Measurements from ENCODE around the gene GSTO2. TPM values are rescaled to one million over a fixed set of nuclear protein-coding genes. Genes with fewer than 3 reads are reported as not detected.

GSTO2 gene
- total RNA-seq, 4 donors from 2014 or later = 19.9 to 29.8 (median 22.6) TPM

- DNase-seq (ENCODE audit: low spot score in 2 of 2) = no peak
- H3K4me3 ChIP-seq (ENCODE audit: low read depth, poor library complexity, severe bottlenecking) = no peak overlapping the region
- intact Hi-C loops (cut with DNase I; ENCODE audit: low total_unique reads) = no loop called here
- TF ChIP-seq POLR2A (IDR thresholded peaks at IDR 0.05) (no peak), CTCF (IDR thresholded peaks at IDR 0.05) (no peak)
- WGBS, 2 donors = 90 to 97% methylated on average over 10 of the region's 10 CpGs
Measured at GRCh38 chr10:104324931-104325330, 55.9 kb downstream of the GSTO2 start.

- TF ChIP-seq POLR2A (IDR thresholded peaks at IDR 0.05) = no peak
- TF ChIP-seq CTCF (IDR thresholded peaks at IDR 0.05) = no peak
- H3K4me3 ChIP-seq (ENCODE audit: low read depth, poor library complexity, severe bottlenecking) = no peak overlapping the region
- peak; percentile 59 to 88 for DNase-seq (ENCODE audit: low spot score in 2 of 2)
- intact Hi-C loops (cut with DNase I; ENCODE audit: low total_unique reads) = no loop called here
- WGBS, 2 donors = 58 to 71% methylated on average over 22 to 23 of the region's 28 CpGs
Measured at GRCh38 chr10:104325436-104326435, 56.8 kb downstream of the GSTO2 start.

- TF ChIP-seq CTCF (IDR thresholded peaks at IDR 0.05) (no peak), POLR2A (IDR thresholded peaks at IDR 0.05) (no peak)
- H3K4me3 ChIP-seq (ENCODE audit: low read depth, poor library complexity, severe bottlenecking) = no peak overlapping the region
- WGBS, 2 donors = 93 to 95% methylated on average over 9 of the region's 9 CpGs
- intact Hi-C loops (cut with DNase I; ENCODE audit: low total_unique reads) = no loop called here
- no peak for DNase-seq (ENCODE audit: low spot score in 2 of 2)
Measured at GRCh38 chr10:104326991-104327610, 58.1 kb downstream of the GSTO2 start.

GRCh38 chr10:104327745-104328645 lies 59.0 kb downstream of the GSTO2 start:
- intact Hi-C loops (cut with DNase I; ENCODE audit: low total_unique reads) = no loop called here
- DNase-seq (ENCODE audit: low spot score in 2 of 2) = peak in 1 of 2 donors; percentile 88
- H3K4me3 ChIP-seq (ENCODE audit: low read depth, poor library complexity, severe bottlenecking) = no peak overlapping the region
- 32 to 40% methylated on average over 20 of the region's 20 CpGs for WGBS, 2 donors
- TF ChIP-seq CTCF (IDR thresholded peaks at IDR 0.05) = no peak

- DNase-seq (ENCODE audit: low spot score in 2 of 2) = no peak
- TF ChIP-seq POLR2A (IDR thresholded peaks at IDR 0.05) (no peak), CTCF (IDR thresholded peaks at IDR 0.05) (no peak)
- intact Hi-C loops (cut with DNase I; ENCODE audit: low total_unique reads) = no loop called here
- 0 to 20% methylated on average over 3 of the region's 3 CpGs for WGBS, 2 donors
- no peak overlapping the region for H3K4me3 ChIP-seq (ENCODE audit: low read depth, poor library complexity, severe bottlenecking)
Measured at GRCh38 chr10:104328646-104328895, 59.6 kb downstream of the GSTO2 start.

All from lower leg skin (tissue), 4 donors.